Natural killer cell (primary cell): Measurements from ENCODE around the gene MPRIP. TPM values are rescaled to one million over a fixed set of nuclear protein-coding genes. Genes with fewer than 3 reads are reported as not detected.

Experiments
- ATAC-seq, 3 donors: fragments of 150-1000 bp in 2 of 3; fragments of 200-7000 bp in 1 of 3; cut with Tn5 transposase; 1 replicate in 1 of 3; 2 replicates in 2 of 3; pipeline ENCODE4 v1.10.0; 2021; ENCODE audit warnings: mild to moderate bottlenecking in 2 of 3, moderate library complexity in 2 of 3
- DNase-seq, 2 donors: peaks; one replicate each; pipeline versions ENCODE4 v3.0.0 to v3.0.0-alpha.2; 2013 to 2021; ENCODE audit warnings: mixed read lengths in 1 of 2
- H3K27ac ChIP-seq: one replicate; pipeline ENCODE4 v1.5.1; 2013; ENCODE audit warnings: mild to moderate bottlenecking, low read length
- H3K27me3 ChIP-seq: one replicate; pipeline ENCODE4 v1.6.1; 2013; ENCODE audit warnings: low read length; ENCODE audit not compliant: control insufficient read depth, insufficient read depth
- H3K36me3 ChIP-seq: one replicate; pipeline ENCODE4 v1.6.1; 2013; ENCODE audit warnings: low read length; ENCODE audit not compliant: control insufficient read depth, insufficient read depth
- H3K4me1 ChIP-seq: one replicate; pipeline ENCODE4 v1.6.1; 2013; ENCODE audit warnings: low read length; ENCODE audit not compliant: control insufficient read depth, insufficient read depth
- H3K4me3 ChIP-seq: one replicate; pipeline ENCODE4 v1.5.1; 2013; ENCODE audit warnings: low read length
- H3K9me3 ChIP-seq: one replicate; pipeline ENCODE4 v1.6.1; 2013; ENCODE audit warnings: low read length; ENCODE audit not compliant: control insufficient read depth, insufficient read depth
- H3K27ac Mint-ChIP-seq, 2 donors: one replicate each; pipeline ENCODE4 v1.8.0; 2022; ENCODE audit warnings: mild to moderate bottlenecking in 2 of 2, mixed read lengths in 2 of 2, moderate library complexity in 1 of 2
- H3K27me3 Mint-ChIP-seq, 2 donors: one replicate each; pipeline ENCODE4 v1.8.0; 2022; ENCODE audit warnings: low read depth in 2 of 2, mixed read lengths in 2 of 2
- H3K36me3 Mint-ChIP-seq: one replicate; pipeline ENCODE4 v1.8.0; 2022; ENCODE audit warnings: mixed read lengths
- H3K4me1 Mint-ChIP-seq, 2 donors: one replicate each; pipeline ENCODE4 v1.8.0; 2022; ENCODE audit warnings: mixed read lengths in 2 of 2
- H3K4me3 Mint-ChIP-seq: one replicate; pipeline ENCODE4 v1.8.0; 2022; ENCODE audit warnings: mild to moderate bottlenecking, moderate library complexity, mixed read lengths
- H3K9me3 Mint-ChIP-seq, 2 donors: one replicate each; pipeline ENCODE4 v1.8.0; 2022; ENCODE audit warnings: mixed read lengths in 2 of 2
- WGBS: methylation state at CpG from one replicate; pipeline ENCODE4 v1.1.7; 2013; ENCODE audit warnings: missing lambda C conversion rate; ENCODE audit not compliant: insufficient coverage; 5-methylcytosine and 5-hydroxymethylcytosine counted together
- intact Hi-C: fragments of 100-400 bp; cut with micrococcal nuclease; formaldehyde crosslinking; loops from one replicate; pipeline ENCODE4 v1.14.2; 2022
- total RNA-seq, 4 donors: library from RNA; stranded (reverse); fragments of 120-200 nt in 1 of 4; gene quantifications; one replicate each; pipeline versions ENCODE4 v1.2.3 to v1.2.4, GENCODE V29; 2013 to 2022
- TF ChIP-seq, protein P1 (sequence below): fragments of 200-600 bp; IDR thresholded peaks from one replicate; pipeline ENCODE4 v1.8.0; 2022; ENCODE audit warnings: antibody characterized with exemption

The MPRIP gene
- total RNA-seq, 3 donors from 2014 or later (not counting 1 experiment from before 2014, with no cell fraction given) = 225 to 272 (median 229) TPM

DNA sequence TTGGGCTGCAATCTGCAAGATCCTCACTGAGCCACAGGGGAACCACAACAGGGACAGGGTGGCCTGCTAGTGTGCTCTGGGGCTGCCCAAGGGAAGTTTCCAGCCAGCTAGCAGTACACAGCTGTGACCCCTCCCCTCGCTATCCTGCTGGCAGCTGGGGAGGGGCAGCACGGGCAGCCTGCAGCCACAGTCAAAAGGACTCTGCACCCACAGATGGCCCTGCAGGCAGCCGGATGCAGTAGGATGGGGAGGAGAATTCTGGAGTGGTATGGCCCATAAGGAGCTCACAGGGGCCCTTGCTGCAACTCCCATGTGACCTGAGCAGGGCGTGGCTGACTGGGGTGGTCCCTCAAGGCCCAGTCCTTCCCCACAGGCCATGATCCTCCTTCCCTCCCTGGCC lies 89.6 kb downstream of the MPRIP start:
- no peaks in the 10 kb centered on the region for H3K9me3 ChIP-seq
- no peak for ATAC-seq
- DNase-seq = no peak
- Mint-ChIP-seq H3K36me3 (no peaks in the 10 kb centered on the region), H3K27me3 (no peaks in the 10 kb centered on the region), H3K27ac (no peak overlapping the region), H3K4me1 (peaks cover 27 to 33% of the 10 kb centered on the region in 2 donors), H3K9me3 (no peaks in the 10 kb centered on the region), H3K4me3 (no peak overlapping the region)
- TF ChIP-seq, protein P1, sequence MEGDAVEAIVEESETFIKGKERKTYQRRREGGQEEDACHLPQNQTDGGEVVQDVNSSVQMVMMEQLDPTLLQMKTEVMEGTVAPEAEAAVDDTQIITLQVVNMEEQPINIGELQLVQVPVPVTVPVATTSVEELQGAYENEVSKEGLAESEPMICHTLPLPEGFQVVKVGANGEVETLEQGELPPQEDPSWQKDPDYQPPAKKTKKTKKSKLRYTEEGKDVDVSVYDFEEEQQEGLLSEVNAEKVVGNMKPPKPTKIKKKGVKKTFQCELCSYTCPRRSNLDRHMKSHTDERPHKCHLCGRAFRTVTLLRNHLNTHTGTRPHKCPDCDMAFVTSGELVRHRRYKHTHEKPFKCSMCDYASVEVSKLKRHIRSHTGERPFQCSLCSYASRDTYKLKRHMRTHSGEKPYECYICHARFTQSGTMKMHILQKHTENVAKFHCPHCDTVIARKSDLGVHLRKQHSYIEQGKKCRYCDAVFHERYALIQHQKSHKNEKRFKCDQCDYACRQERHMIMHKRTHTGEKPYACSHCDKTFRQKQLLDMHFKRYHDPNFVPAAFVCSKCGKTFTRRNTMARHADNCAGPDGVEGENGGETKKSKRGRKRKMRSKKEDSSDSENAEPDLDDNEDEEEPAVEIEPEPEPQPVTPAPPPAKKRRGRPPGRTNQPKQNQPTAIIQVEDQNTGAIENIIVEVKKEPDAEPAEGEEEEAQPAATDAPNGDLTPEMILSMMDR = no peak
- H3K4me3 ChIP-seq = no peak overlapping the region
- no peak overlapping the region for H3K27ac ChIP-seq
- intact Hi-C loops = no loop called here
- no peaks in the 10 kb centered on the region for H3K27me3 ChIP-seq
- 95% methylated on average over 4 of the region's 4 CpGs for WGBS
- peaks cover 70% of the 10 kb centered on the region for H3K36me3 ChIP-seq
- H3K4me1 ChIP-seq = peaks cover 39% of the 10 kb centered on the region

DNA sequence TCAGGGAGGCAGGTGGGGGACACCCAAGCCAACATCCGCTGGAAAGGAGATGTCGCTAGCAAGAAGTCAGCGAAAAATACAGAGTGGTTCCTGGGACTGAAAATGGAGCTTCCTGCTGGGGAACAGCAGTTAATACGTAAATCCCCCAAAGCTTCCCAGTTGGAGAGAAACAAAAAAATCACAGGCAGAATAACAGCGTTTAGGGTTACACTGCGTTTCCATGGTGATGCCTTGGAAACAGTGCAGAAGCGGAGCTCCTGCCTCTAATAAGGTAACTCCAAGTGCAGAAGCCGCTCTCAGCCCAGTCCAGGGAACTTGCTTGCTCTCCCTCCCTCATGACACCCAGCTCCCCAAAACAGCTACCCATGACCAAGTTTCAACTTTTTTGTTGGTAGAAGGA lies 90.5 kb downstream of the MPRIP start:
- Mint-ChIP-seq H3K4me1 (peaks cover 18 to 24% of the 10 kb centered on the region in 2 donors), H3K4me3 (no peak overlapping the region), H3K9me3 (no peaks in the 10 kb centered on the region), H3K27me3 (no peaks in the 10 kb centered on the region), H3K27ac (no peak overlapping the region), H3K36me3 (no peaks in the 10 kb centered on the region)
- Histone ChIP-seq H3K4me3 (no peak overlapping the region), H3K9me3 (no peaks in the 10 kb centered on the region), H3K27ac (no peak overlapping the region), H3K4me1 (peaks cover 30% of the 10 kb centered on the region), H3K36me3 (peaks cover 76% of the 10 kb centered on the region), H3K27me3 (no peaks in the 10 kb centered on the region)
- DNase-seq (no peak), ATAC-seq (no peak)
- TF ChIP-seq, protein P1 = no peak
- WGBS = 98% methylated on average over 8 of the region's 8 CpGs
- intact Hi-C loops = no loop called here

DNA sequence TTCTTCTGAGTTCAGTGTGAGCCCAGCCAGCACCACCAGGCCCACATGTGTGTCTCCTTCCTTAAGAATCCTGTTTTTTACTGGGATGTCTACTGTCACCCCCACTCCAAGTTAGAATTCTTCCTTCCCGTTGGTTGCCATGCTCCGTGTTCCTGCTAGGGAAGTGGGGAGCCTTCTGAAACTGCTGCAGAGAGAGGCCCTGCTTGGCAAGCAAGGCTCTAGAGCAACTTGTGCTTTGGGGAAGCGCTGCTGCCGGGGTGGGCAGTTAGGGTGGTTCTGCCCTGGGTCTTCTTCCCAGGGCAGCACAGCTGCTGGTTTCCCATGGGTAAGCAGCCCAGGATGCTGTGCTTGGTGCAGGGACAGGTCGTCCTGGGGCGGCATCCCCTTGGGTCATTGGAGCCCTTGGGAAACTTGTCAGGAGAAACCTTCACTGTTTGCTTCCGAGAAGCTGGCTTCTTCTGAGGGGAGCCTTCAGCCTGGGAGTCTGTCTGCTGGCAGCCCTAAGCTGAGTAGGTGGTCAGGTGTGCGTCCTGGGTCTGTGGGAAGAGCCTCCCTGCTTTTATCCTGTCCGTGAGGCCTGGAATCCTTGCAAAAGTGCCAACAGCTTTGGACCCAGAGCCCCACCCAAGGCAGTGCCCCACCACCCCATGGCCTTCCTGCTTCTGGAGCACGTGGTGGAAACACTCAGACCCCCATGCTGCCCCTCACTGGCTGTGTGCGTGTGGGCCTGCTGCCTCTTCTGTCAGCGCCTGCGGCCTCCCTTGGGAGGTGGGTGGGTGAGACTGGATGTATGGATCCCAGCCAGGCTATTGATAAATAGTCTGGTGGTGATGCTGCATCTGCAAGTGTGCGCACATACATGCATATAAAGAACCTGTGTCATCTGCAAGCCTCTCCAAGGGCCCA lies 92.0 kb downstream of the MPRIP start:
- Histone ChIP-seq H3K27ac (no peak overlapping the region), H3K27me3 (no peaks in the 10 kb centered on the region), H3K4me3 (no peak overlapping the region), H3K9me3 (no peaks in the 10 kb centered on the region), H3K4me1 (peaks cover 15% of the 10 kb centered on the region), H3K36me3 (peaks cover 87% of the 10 kb centered on the region)
- no peaks in the 10 kb centered on the region for H3K9me3 Mint-ChIP-seq
- no peaks in the 10 kb centered on the region for H3K27me3 Mint-ChIP-seq
- H3K36me3 Mint-ChIP-seq = no peaks in the 10 kb centered on the region
- H3K4me3 Mint-ChIP-seq = no peak overlapping the region
- intact Hi-C loops = no loop called here
- no peak overlapping the region for H3K27ac Mint-ChIP-seq
- ATAC-seq = no peak
- H3K4me1 Mint-ChIP-seq = peaks cover 2 to 9% of the 10 kb centered on the region in 2 donors
- DNase-seq = no peak
- TF ChIP-seq, protein P1 = no peak
- WGBS = 94% methylated on average over 14 of the region's 14 CpGs
